ENCODE results near the gene RTCA. TPM values are rescaled to one million over a fixed set of nuclear protein-coding genes. Genes with fewer than 3 reads are reported as not detected.

Gene RTCA
- total and polyA plus RNA-seq, 7 donors: 24.0 to 56.6 (median 33.2) TPM

DNA sequence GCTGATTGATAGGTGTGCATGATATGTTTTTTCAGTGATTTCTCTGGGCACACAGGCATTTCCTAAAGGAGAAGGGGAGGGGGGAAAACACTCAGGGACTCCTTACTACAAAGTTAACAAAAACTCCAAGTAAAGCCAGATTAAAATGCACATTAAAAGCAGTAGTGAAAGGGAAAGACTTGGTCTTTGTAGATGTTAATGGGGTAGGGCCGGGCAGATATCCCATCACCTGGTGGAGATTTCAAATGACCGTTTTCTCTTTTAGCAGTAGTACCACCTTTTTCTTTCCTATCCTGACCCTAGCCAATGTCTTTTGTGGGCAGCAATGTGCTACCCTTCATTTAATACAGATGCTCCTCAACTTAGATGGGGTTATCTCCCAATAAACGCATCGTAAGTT lies 32.5 kb downstream of the RTCA start:
- WGBS, 3 donors: 83 to 86% (median 85%) methylated on average over 4 of the region's 4 CpGs
- Histone ChIP-seq H3K4me1 (no peaks in the 10 kb centered on the region), H3K4me3 (no peak overlapping the region), H3K9me3 (no peaks in the 10 kb centered on the region), H3K27me3 (ENCODE audit: insufficient read depth in 3 of 3, low read length in 2 of 3) (no peaks in the 10 kb centered on the region), H3K27ac (no peak overlapping the region), H3K36me3 (ENCODE audit: insufficient read depth in 1 of 2, low read depth in 1 of 2) (peaks cover 0 to 5% of the 10 kb centered on the region in 2 donors)
- intact Hi-C loops (cut with DNase I): no loop called here
- DNase-seq (no peak), ATAC-seq (no peak)
- TF ChIP-seq, protein P1, sequence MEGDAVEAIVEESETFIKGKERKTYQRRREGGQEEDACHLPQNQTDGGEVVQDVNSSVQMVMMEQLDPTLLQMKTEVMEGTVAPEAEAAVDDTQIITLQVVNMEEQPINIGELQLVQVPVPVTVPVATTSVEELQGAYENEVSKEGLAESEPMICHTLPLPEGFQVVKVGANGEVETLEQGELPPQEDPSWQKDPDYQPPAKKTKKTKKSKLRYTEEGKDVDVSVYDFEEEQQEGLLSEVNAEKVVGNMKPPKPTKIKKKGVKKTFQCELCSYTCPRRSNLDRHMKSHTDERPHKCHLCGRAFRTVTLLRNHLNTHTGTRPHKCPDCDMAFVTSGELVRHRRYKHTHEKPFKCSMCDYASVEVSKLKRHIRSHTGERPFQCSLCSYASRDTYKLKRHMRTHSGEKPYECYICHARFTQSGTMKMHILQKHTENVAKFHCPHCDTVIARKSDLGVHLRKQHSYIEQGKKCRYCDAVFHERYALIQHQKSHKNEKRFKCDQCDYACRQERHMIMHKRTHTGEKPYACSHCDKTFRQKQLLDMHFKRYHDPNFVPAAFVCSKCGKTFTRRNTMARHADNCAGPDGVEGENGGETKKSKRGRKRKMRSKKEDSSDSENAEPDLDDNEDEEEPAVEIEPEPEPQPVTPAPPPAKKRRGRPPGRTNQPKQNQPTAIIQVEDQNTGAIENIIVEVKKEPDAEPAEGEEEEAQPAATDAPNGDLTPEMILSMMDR (IDR thresholded peaks at IDR 0.05): no peak

DNA sequence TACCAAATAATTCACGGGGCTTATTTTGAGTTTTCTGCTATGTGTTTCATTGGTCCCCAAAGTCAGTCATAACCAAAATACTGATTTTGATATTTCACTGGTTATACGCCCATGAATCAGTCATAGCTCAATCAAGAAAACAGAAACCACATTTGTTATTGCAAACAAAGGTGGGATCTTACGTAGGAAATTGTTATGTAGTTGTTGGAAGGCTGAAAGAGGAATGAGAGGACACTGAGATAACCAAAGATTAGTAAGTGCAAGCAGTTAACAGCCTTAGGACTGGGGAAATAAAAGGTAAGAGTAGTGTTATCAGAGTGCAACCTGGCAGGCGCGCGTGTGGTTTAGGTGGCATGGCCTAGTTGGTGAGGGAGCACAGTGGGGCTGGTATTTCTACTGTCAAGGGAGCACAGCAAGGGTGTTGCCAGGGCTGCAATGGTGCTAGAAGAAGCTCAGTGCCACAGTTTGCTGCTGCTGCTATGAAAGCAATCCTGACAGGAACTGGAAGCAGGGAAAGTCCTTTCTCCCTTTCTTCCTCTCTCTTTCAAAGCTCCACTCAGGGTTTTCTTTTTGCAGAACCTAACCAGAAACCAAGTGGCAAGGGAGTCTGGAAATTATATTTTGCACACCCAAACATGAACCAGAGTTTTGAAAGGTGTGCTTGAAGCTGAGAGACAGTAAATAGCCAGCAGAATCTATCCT lies 33.7 kb downstream of the RTCA start:
- DNase-seq (no peak), ATAC-seq (no peak)
- Histone ChIP-seq H3K27me3 (ENCODE audit: insufficient read depth in 3 of 3, low read length in 2 of 3) (no peaks in the 10 kb centered on the region), H3K4me1 (no peaks in the 10 kb centered on the region), H3K36me3 (ENCODE audit: insufficient read depth in 1 of 2, low read depth in 1 of 2) (no peaks in the 10 kb centered on the region), H3K27ac (no peak overlapping the region), H3K4me3 (no peak overlapping the region), H3K9me3 (no peaks in the 10 kb centered on the region)
- intact Hi-C loops (cut with DNase I): no loop called here
- TF ChIP-seq, protein P1 (IDR thresholded peaks at IDR 0.05): no peak
- WGBS, 3 donors: 76 to 84% (median 84%) methylated on average over 6 of the region's 6 CpGs

DNA sequence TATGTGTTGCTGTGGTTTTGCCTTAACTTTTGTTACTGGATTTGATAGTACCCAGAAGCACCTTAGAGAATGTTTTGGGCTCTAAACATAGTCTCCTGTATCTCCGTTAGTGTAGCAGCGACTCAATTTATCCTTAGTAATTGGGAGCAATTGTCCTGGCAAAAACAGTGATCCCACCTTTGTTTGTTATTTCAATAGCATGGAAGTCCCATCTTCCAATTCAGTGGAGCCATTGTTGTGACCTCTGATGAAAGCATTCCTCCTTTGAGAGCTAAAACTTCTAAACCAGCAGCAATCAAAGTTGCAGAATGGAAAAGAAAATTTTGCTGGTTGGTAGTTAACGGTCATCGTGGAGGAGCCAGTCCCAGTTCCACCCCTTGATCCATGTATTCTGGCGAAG lies 34.7 kb downstream of the RTCA start:
- intact Hi-C loops (cut with DNase I): no loop called here
- ATAC-seq (no peak), DNase-seq (no peak)
- TF ChIP-seq, protein P1 (IDR thresholded peaks at IDR 0.05): no peak
- no peaks in the 10 kb centered on the region for H3K36me3 ChIP-seq (ENCODE audit: insufficient read depth in 1 of 2, low read depth in 1 of 2)
- 91 to 95% (median 91%) methylated on average over 5 of the region's 5 CpGs for WGBS, 3 donors
- no peaks in the 10 kb centered on the region for H3K4me1 ChIP-seq
- H3K27me3 ChIP-seq (ENCODE audit: insufficient read depth in 3 of 3, low read length in 2 of 3): no peaks in the 10 kb centered on the region
- H3K9me3 ChIP-seq: no peaks in the 10 kb centered on the region
- H3K27ac ChIP-seq: no peak overlapping the region
- no peak overlapping the region for H3K4me3 ChIP-seq

DNA sequence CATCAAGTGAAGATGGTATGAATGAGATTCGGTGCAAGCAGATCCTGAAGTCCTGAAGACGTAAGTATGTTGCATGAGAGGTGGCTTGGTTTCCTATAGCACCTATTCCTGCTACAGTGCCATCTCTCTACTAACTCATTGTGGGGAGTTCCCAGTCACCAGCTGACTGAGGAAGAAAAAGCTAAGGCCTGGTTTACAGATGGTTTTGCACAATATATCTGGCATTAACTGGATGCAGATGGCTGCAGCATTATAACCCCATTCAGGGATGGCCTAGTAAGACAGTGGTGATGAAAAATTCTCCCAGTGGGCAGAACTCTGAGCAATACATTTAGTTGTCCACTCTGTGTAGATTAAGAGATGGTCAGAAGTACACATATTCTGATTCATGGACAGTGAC lies 36.7 kb downstream of the RTCA start:
- ATAC-seq (no peak), DNase-seq (no peak)
- H3K27me3 ChIP-seq (ENCODE audit: insufficient read depth in 3 of 3, low read length in 2 of 3): no peaks in the 10 kb centered on the region
- H3K27ac ChIP-seq: no peak overlapping the region
- no peaks in the 10 kb centered on the region for H3K36me3 ChIP-seq (ENCODE audit: insufficient read depth in 1 of 2, low read depth in 1 of 2)
- 94 to 98% (median 96%) methylated on average over 2 of the region's 2 CpGs for WGBS, 3 donors
- no peak overlapping the region for H3K4me3 ChIP-seq
- TF ChIP-seq, protein P1 (IDR thresholded peaks at IDR 0.05): no peak
- H3K9me3 ChIP-seq: no peaks in the 10 kb centered on the region
- H3K4me1 ChIP-seq: no peaks in the 10 kb centered on the region
- intact Hi-C loops (cut with DNase I): no loop called here

DNA sequence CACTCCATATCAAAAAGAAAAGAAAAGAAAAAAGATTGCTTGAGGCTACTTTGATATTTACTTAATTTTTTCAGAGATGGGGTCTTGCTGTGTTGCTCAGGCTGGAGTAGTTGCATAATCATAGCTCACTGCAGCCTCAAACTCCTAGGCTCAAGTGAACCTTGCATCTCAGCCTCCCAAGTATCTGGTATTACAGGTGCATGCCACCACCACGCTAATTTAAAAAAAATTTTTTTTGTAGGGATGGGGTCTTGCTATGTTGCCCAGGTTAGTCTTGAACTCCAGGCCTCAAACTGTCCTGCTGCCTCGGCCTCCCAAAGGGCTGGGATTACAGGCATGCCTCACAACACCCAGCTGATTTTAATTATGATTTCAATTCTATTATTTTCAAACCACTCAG lies 38.2 kb downstream of the RTCA start:
- ATAC-seq (no peak), DNase-seq (no peak)
- H3K36me3 ChIP-seq (ENCODE audit: insufficient read depth in 1 of 2, low read depth in 1 of 2): no peaks in the 10 kb centered on the region
- no peaks in the 10 kb centered on the region for H3K4me1 ChIP-seq
- no peaks in the 10 kb centered on the region for H3K27me3 ChIP-seq (ENCODE audit: insufficient read depth in 3 of 3, low read length in 2 of 3)
- no peak overlapping the region for H3K27ac ChIP-seq
- H3K4me3 ChIP-seq: no peak overlapping the region
- WGBS, 3 donors: 84 to 89% (median 89%) methylated on average over 2 of the region's 2 CpGs
- intact Hi-C loops (cut with DNase I): no loop called here
- no peaks in the 10 kb centered on the region for H3K9me3 ChIP-seq
- TF ChIP-seq, protein P1 (IDR thresholded peaks at IDR 0.05): no peak
